ENCODE results near the gene CITED1. TPM values are rescaled to one million over a fixed set of nuclear protein-coding genes. Genes with fewer than 3 reads are reported as not detected.

CITED1 gene
- total and polyA plus RNA-seq, 12 donors: 0.50 to 13.5 (median 2.5) TPM; not detected in 5

DNA sequence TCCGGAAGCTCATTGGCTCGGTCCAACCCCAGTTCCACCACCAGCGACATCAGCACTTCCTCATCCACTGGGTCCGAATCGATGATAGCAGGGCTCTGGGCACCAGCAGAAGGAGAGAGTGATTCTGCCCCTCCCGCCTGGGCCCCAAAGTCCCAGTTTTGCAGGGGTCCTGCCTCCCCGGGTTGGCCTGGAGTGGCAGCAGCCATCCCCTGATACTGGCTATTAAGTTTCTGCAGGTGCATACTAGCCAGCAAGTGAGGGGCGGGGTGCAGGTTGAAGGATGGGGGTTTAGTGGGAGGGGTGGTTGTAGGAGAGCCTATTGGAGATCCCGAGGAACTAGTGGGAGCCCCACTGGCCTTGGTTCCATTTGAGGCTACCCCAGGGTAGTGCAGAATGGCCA is 3.9 kb downstream of the CITED1 start:
- DNase-seq: no peak
- Histone ChIP-seq H3K36me3 (replicated peaks in 1 of 2) (no peaks in the 10 kb centered on the region), H3K9me3 (replicated peaks in 1 of 3) (no peaks in the 10 kb centered on the region), H3K27me3 (peaks cover 56% of the 10 kb centered on the region), H3K4me3 (no peak overlapping the region), H3K4me1 (replicated peaks in 1 of 2) (peaks cover 8 to 12% of the 10 kb centered on the region in 2 donors), H3K27ac (no peak overlapping the region)
- TF ChIP-seq POLR2A (IDR thresholded peaks at IDR 0.05): no peak
- TF ChIP-seq, protein P1, sequence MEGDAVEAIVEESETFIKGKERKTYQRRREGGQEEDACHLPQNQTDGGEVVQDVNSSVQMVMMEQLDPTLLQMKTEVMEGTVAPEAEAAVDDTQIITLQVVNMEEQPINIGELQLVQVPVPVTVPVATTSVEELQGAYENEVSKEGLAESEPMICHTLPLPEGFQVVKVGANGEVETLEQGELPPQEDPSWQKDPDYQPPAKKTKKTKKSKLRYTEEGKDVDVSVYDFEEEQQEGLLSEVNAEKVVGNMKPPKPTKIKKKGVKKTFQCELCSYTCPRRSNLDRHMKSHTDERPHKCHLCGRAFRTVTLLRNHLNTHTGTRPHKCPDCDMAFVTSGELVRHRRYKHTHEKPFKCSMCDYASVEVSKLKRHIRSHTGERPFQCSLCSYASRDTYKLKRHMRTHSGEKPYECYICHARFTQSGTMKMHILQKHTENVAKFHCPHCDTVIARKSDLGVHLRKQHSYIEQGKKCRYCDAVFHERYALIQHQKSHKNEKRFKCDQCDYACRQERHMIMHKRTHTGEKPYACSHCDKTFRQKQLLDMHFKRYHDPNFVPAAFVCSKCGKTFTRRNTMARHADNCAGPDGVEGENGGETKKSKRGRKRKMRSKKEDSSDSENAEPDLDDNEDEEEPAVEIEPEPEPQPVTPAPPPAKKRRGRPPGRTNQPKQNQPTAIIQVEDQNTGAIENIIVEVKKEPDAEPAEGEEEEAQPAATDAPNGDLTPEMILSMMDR (IDR thresholded peaks at IDR 0.05): no peak
- intact Hi-C loops (cut with DNase I): loop anchor here in 1 of 2 donors (10.0 kb wide), 1 partner anchor 243 kb away; no protein-coding TSS in a partner anchor
- 76 to 90% (median 88%) methylated on average over 4 to 9 of the region's 9 CpGs for WGBS, 4 donors

DNA sequence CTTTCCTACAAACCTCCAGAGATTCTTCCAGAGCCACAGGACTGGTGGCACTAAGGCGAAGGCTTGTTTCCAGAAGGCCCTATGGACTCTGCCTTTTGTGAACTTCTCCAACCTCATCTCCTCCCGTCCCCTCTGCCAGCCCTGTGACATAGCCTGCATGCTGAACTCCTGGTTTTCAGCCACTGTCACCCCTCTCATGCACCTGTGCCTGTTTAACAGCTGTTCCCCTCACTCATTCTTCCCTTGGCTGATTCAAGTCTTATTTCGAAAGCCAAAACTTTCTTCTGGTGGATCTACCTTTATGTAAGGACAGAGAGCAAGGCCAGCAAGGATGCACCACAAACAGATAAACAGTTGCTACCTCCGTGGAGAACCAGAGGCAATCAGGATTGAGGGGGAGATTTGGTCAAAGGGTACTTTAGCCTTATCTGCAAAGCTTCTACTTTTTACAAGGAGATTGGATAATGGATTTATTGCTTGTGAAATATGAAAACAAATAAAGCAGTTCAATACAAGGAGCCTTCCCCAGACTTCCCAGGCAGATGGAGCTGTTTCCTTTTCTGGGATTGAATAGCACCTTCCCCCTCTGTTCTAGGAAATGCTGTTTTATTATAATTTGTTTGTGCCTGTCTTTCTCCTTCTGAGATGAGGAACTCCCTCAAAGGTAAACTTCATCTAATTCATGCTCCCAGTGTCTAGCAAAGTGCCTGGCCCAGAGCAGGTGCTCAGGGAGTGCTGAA is 5.7 kb downstream of the CITED1 start:
- Histone ChIP-seq H3K4me3 (no peak overlapping the region), H3K9me3 (replicated peaks in 1 of 3) (no peaks in the 10 kb centered on the region), H3K36me3 (replicated peaks in 1 of 2) (no peaks in the 10 kb centered on the region), H3K27ac (no peak overlapping the region), H3K4me1 (replicated peaks in 1 of 2) (peaks cover 3 to 4% of the 10 kb centered on the region in 2 donors), H3K27me3 (peaks cover 50% of the 10 kb centered on the region)
- DNase-seq: no peak
- WGBS, 4 donors: 68 to 94% (median 77%) methylated on average over 4 of the region's 4 CpGs
- intact Hi-C loops (cut with DNase I): loop anchor here in 1 of 2 donors (10.0 kb wide), 1 partner anchor 245 kb away; no protein-coding TSS in a partner anchor
- no peak for TF ChIP-seq POLR2A (IDR thresholded peaks at IDR 0.05)
- TF ChIP-seq, protein P1 (IDR thresholded peaks at IDR 0.05): no peak

DNA sequence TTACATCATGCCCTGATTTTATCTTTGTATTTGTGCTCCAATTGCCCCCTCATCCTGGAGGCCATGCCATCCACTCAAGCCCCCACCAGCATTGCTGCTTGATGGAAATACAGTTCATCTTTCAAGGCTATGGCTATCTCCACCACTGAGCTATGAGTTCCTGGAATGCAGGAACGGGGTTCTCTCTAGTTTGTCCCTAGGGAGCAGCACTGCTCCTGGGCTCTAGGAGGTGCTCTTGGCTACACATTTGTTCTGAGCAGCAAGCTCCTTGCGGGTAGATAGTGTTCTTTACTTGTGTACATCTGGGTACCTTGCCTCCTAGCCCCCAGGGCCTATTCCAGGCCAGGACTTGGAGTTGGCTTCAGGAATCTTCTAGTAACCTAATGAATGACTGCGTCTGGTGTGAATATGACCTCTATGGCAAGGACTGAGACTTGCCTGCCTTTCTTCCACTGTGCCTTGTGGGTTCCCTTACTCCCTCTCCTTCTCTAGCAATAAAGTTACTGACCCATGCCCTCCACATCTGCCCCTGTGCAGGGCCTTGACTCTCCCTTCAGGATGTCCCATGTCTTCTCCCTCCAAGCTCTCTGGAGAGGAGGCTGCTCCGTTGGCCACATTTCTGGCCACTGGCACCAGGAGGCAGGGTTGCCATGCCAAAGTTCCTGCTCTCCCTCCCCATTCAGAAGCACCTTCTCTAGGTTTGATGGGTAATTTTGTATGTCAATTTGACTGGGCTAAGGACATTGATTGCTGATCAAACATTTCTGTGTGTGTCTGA is 7.6 kb downstream of the CITED1 start:
- no peak for DNase-seq
- WGBS, 4 donors: 31 to 50% (median 39%) methylated on average over 3 to 4 of the region's 4 CpGs
- Histone ChIP-seq H3K36me3 (replicated peaks in 1 of 2) (no peaks in the 10 kb centered on the region), H3K27ac (no peak overlapping the region), H3K4me3 (no peak overlapping the region), H3K27me3 (peaks cover 45% of the 10 kb centered on the region), H3K4me1 (replicated peaks in 1 of 2) (no peaks in the 10 kb centered on the region), H3K9me3 (replicated peaks in 1 of 3) (no peaks in the 10 kb centered on the region)
- no peak for TF ChIP-seq POLR2A (IDR thresholded peaks at IDR 0.05)
- TF ChIP-seq, protein P1 (IDR thresholded peaks at IDR 0.05): peak in 5 of 6 experiments; percentile 11 to 38 (median 35)
- intact Hi-C loops (cut with DNase I): no loop called here

DNA sequence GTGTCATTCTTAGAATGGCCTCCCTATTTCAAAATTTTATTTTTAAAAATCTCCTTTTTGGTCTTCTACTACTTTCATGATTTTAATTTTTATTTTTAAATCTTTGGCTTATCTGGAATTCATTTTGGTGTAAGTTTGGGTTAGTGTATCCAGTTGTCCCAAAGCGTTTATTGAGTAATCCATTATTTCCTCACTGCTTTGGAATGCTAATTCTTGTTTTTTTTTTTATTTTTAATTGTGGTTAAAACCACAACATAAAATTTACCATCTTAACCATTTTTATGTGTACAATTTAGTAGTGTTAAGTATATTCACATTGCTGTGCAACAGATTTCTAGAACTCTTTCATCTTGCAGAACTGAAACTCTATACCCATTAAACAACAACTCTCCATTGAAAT is 8.7 kb downstream of the CITED1 start:
- intact Hi-C loops (cut with DNase I): no loop called here
- Histone ChIP-seq H3K4me1 (replicated peaks in 1 of 2) (no peaks in the 10 kb centered on the region), H3K4me3 (no peak overlapping the region), H3K36me3 (replicated peaks in 1 of 2) (no peaks in the 10 kb centered on the region), H3K9me3 (replicated peaks in 1 of 3) (no peaks in the 10 kb centered on the region), H3K27ac (no peak overlapping the region), H3K27me3 (peaks cover 37% of the 10 kb centered on the region)
- no peak for TF ChIP-seq POLR2A (IDR thresholded peaks at IDR 0.05)
- TF ChIP-seq, protein P1 (IDR thresholded peaks at IDR 0.05): no peak
- 67 to 79% (median 74%) methylated on average over 1 of the region's 1 CpG for WGBS, 4 donors
- no peak for DNase-seq
